ENCODE measurements around the gene OR7A10. TPM values are rescaled to one million over a fixed set of nuclear protein-coding genes. Genes with fewer than 3 reads are reported as not detected.
"Not testable (repeated sequence)": the region's sequence is repeated elsewhere in the genome, so short reads cannot be mapped to it uniquely, and the experiment has no call there.

OR7A10 gene
- total RNA-seq, 6 experiments from 2014 or later = not detected

DNA sequence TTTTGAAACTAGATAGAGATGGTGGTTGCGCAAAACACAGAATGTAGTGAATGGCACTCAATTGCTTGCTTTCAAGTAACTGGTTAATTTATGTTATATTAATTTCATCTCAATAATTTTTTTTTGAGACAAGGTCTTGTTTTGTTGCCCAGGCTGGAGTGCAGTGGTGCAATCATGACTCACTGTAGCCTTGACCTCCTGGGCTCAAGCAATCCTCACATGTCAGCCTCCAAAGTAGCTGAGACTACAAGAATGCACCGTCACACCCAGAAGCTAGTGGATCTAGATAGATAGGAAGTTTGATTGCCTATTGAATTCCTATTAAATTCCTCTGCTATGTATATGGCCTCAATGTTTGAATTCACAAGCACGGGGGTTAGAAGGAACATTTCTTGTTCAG, 44.0 kb downstream of the OR7A10 start:
- Histone ChIP-seq H3K36me3 (no peaks in the 10 kb centered on the region), H3K4me3 (no peak overlapping the region), H3K27ac (no peak overlapping the region), H3K9me3 (no peaks in the 10 kb centered on the region), H3K4me1 (no peaks in the 10 kb centered on the region), H3K27me3 (no peaks in the 10 kb centered on the region)
- no peak for TF ChIP-seq POLR2A (IDR thresholded peaks at IDR 0.05)
- TF ChIP-seq, protein P1, sequence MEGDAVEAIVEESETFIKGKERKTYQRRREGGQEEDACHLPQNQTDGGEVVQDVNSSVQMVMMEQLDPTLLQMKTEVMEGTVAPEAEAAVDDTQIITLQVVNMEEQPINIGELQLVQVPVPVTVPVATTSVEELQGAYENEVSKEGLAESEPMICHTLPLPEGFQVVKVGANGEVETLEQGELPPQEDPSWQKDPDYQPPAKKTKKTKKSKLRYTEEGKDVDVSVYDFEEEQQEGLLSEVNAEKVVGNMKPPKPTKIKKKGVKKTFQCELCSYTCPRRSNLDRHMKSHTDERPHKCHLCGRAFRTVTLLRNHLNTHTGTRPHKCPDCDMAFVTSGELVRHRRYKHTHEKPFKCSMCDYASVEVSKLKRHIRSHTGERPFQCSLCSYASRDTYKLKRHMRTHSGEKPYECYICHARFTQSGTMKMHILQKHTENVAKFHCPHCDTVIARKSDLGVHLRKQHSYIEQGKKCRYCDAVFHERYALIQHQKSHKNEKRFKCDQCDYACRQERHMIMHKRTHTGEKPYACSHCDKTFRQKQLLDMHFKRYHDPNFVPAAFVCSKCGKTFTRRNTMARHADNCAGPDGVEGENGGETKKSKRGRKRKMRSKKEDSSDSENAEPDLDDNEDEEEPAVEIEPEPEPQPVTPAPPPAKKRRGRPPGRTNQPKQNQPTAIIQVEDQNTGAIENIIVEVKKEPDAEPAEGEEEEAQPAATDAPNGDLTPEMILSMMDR (IDR thresholded peaks at IDR 0.05) = no peak
- intact Hi-C loops (cut with DNase I) = no loop called here
- ATAC-seq (no peak), DNase-seq (no peak)
- 63% methylated on average over 2 of the region's 3 CpGs for WGBS (ENCODE audit: insufficient coverage, low coverage, low lambda C conversion rate, missing lambda C conversion rate)

DNA sequence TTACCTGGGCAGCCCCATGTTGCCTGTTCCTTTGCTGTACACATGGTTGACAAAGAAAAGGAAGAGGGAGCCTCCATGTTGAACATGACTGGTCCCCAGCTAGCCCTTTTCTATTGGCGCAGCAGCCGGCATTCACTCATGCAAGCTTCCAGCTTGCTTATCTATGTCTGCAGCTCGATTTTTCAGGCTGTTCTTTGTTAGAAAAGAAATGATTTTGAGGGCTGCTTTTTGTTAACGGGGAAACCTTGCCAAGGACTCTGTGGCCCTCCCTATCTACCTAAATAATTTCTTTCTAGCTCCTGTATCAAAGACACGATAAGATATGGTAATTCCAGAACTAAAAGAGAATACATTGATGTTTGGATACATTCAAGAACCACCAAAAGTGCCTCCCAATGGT, 50.0 kb downstream of the OR7A10 start:
- Histone ChIP-seq H3K27me3 (no peaks in the 10 kb centered on the region), H3K4me1 (no peaks in the 10 kb centered on the region), H3K27ac (no peak overlapping the region), H3K36me3 (no peaks in the 10 kb centered on the region), H3K4me3 (no peak overlapping the region), H3K9me3 (no peaks in the 10 kb centered on the region)
- ATAC-seq (no peak), DNase-seq (no peak)
- intact Hi-C loops (cut with DNase I) = no loop called here
- 56% methylated on average over 5 of the region's 5 CpGs for WGBS (ENCODE audit: insufficient coverage, low coverage, low lambda C conversion rate, missing lambda C conversion rate)
- TF ChIP-seq POLR2A (IDR thresholded peaks at IDR 0.05) = no peak
- TF ChIP-seq, protein P1 (IDR thresholded peaks at IDR 0.05) = no peak

DNA sequence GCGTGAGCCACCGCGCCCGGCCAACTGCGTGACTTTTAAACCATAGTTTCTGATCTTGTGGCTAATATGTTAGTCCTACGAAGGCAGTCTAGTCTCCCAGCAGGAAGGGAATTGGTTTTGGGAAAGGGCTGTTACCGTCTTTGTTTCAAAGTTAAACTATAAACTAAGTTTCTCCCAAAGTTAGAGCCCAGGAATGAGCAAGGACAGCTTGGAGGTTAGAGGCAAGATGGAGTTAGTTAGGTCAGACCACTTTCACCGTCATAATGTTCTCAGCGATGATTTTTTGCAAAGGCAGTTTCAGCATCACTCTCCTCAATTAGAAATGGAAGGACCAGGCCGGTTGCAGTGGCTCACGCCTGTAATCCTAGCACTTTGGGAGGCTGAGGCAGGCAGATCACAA, 52.7 kb downstream of the OR7A10 start:
- DNase-seq (no peak), ATAC-seq (no peak)
- intact Hi-C loops (cut with DNase I) = no loop called here
- Histone ChIP-seq H3K36me3 (no peaks in the 10 kb centered on the region), H3K27me3 (no peaks in the 10 kb centered on the region), H3K4me3 (no peak overlapping the region), H3K4me1 (no peaks in the 10 kb centered on the region), H3K27ac (no peak overlapping the region), H3K9me3 (no peaks in the 10 kb centered on the region)
- WGBS (ENCODE audit: insufficient coverage, low coverage, low lambda C conversion rate, missing lambda C conversion rate) = 83% methylated on average over 8 of the region's 11 CpGs
- no peak for TF ChIP-seq POLR2A (IDR thresholded peaks at IDR 0.05)
- TF ChIP-seq, protein P1 (IDR thresholded peaks at IDR 0.05) = no peak

DNA sequence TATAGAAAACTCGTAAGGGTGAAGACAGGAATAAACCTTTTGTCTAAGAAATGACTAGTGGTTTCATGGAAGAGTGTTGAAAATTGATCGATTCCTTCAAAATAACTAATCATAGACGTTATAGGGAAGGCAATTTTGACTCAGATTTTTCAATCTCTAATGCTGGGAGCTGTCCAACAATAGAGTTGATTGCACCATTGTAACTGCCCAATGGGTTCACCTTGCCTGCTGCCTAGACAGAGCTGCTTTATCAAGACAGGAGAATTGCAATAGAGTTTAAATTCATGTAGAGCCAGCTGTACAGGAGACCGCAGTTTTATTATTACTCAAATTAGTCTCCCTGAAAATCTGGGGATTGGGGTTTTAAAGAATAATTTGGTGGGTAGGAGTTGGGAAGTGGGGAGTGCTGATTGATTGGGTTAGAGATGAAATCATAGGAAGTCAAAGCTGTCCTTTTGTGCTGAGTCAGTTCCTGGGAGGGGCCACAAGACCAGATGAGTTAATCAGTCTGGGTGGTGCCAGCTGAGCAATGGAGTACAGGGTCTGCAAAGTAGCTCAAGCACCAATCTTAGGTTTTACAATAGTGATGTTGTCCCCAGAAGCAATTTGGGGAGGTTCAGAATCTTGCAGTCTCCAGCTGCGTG, 53.5 kb downstream of the OR7A10 start:
- no peak overlapping the region for H3K4me3 ChIP-seq
- H3K9me3 ChIP-seq = no peaks in the 10 kb centered on the region
- no peak for DNase-seq
- WGBS (ENCODE audit: insufficient coverage, low coverage, low lambda C conversion rate, missing lambda C conversion rate) = 61% methylated on average over 5 of the region's 5 CpGs
- ATAC-seq = peak in 1 of 4 donors; percentile 20
- H3K27ac ChIP-seq = no peak overlapping the region
- no peaks in the 10 kb centered on the region for H3K36me3 ChIP-seq
- intact Hi-C loops (cut with DNase I) = no loop called here
- no peaks in the 10 kb centered on the region for H3K27me3 ChIP-seq
- no peaks in the 10 kb centered on the region for H3K4me1 ChIP-seq
- no peak for TF ChIP-seq POLR2A (IDR thresholded peaks at IDR 0.05)
- TF ChIP-seq, protein P1 (IDR thresholded peaks at IDR 0.05) = no peak

DNA sequence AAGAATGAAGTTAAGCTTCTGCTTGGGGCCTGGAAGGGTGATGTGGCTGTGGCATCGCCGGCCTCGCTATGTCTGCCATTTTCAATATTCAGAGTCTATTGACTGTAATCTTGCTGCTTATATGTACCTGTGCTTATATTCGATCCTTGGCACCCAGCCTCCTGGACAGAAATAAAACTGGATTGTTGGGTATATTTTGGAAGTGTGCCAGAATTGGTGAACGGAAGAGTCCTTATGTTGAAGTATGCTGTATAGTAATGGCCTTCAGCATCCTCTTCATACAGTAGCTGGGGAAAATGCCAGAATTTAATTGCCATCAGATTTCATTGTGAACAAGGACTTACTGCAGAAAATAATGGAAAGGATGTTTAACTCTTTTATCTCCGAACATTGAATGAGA, 56.5 kb downstream of the OR7A10 start:
- 76% methylated on average over 6 of the region's 6 CpGs for WGBS (ENCODE audit: insufficient coverage, low coverage, low lambda C conversion rate, missing lambda C conversion rate)
- H3K9me3 ChIP-seq; DNase-seq; ATAC-seq; intact Hi-C loops (cut with DNase I); H3K4me1 ChIP-seq; H3K27me3 ChIP-seq; H3K4me3 ChIP-seq; H3K27ac ChIP-seq; H3K36me3 ChIP-seq: not testable (repeated sequence)

Small RNA genes within 50 kb of the gene (small RNA-seq; reads per million reads assigned to genes)
- gene AC005255.1 = 0 reads per million in 2 experiments
- 0 reads per million in 2 experiments for gene OR7A18P

Other genes starting within 250 kb of the OR7A10 start
- gene ADGRE3, start 174.1 kb downstream of the OR7A10 start, total RNA-seq = under 1 TPM in 4 of 6 experiments, not detected in 2; 0.09 to 0.53 (median 0.24) TPM
- gene ZNF333, start 158.9 kb downstream of the OR7A10 start, total RNA-seq = 1 to 10 TPM; 2.5 to 6.1 (median 3.8) TPM
- gene ADGRE2, start 70.4 kb downstream of the OR7A10 start, total RNA-seq = 1 to 10 TPM; 1.6 to 5.7 (median 1.9) TPM
- gene OR7A5, start 13.7 kb downstream of the OR7A10 start, total RNA-seq = not detected
- under 1 TPM in 1 of 6 experiments, not detected in 5; 0.02 TPM for gene OR7C1, start 13.7 kb downstream of the OR7A10 start, total RNA-seq
- not detected for gene OR7A17, start 37.2 kb upstream of the OR7A10 start, total RNA-seq
- gene OR7C2, start 92.6 kb upstream of the OR7A10 start, total RNA-seq = not detected
- gene SLC1A6, start 130.9 kb upstream of the OR7A10 start, total RNA-seq = not detected
- gene CASP14, start 200.6 kb upstream of the OR7A10 start, total RNA-seq = not detected
- not detected for gene OR1I1, start 233.3 kb upstream of the OR7A10 start, total RNA-seq